ENCODE measurements around the gene SMIM44.
"Not testable (repeated sequence)": the region's sequence is repeated elsewhere in the genome, so short reads cannot be mapped to it uniquely, and the experiment has no call there.

SMIM44 gene

DNA sequence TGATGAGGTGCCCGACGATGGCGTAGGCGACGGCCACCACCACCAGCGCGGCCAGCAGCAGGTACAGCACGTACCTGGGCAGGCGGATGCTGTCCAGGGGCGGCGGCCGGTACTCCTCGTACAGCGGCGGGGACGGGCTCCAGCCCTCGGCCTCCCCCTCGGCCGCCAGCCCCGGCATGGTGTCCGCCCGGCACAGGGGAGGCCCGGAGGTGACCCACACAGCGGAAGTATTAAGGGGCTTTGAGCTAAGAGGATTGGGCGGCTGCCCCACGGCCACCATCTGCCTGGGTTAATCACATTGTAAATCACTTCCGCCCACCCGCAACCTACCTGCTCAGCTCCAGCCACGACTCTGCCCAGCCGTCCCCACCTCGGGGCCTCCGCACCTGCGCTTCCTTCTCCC lies at the start of gene SMIM44:
Gene SMIM44 (minus strand): TSS at position 216 of the 403 bp plus-strand sequence. CDS start 38 bp downstream, at position 178.
- no peak for DNase-seq (ENCODE audit: low read depth)

DNA sequence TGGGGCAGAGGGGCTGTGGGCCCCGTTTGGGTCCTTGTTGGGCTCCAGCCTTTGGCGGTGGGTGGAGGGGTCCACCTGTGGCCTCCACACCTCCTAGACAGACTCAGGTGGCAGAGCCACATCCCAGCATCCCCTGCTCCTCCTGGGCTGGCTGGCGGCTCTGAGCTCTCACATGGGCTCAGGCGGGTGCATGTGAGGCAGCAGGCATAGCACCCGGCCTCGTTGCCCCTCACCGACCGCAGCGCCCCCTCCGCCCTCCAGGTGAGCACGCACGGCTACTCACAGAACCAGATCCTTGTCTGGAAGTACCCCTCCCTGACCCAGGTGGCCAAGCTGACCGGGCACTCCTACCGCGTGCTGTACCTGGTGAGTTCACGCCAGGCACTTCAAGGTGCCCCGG lies 49.8 kb upstream of the SMIM44 start:
- DNase-seq (ENCODE audit: low read depth): no peak

DNA sequence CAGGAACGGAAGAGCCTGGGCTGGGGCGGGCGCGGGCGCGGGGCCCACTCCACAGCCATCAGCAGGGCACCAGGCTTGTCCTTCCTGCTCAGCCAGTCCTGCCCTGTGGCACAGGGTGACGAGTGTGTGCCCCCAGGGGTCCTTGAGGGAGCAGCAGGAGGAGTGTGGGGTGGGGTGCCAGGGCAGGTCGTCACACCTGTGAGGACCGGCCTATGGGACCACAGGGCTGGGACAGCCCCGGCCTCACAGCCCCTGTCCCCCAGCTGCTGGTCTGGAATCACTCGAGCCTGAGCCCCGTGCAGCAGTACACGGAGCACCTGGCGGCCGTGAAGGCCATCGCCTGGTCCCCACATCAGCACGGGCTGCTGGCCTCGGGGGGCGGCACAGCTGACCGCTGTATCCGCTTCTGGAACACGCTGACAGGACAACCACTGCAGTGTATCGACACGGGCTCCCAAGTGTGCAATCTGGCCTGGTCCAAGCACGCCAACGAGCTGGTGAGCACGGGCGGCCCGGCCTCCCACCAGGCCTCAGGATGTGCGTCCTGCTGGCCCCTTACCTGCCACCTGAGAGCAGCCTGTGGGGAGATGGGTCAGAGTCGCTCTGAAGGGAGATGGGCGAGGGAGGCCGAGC lies 49.0 kb upstream of the SMIM44 start:
- DNase-seq (ENCODE audit: low read depth): no peak

DNA sequence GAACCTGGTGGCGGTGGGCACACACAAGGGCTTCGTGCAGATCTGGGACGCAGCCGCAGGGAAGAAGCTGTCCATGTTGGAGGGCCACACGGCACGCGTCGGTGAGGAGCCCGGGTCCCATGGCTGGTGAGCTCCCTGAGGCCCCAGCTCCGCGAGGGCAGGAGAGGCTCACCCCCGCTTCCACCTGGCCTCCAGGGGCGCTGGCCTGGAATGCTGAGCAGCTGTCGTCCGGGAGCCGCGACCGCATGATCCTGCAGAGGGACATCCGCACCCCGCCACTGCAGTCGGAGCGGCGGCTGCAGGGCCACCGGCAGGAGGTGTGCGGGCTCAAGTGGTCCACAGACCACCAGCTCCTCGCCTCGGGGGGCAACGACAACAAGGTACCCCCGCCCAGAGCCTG lies 48.5 kb upstream of the SMIM44 start:
- DNase-seq (ENCODE audit: low read depth): no peak

DNA sequence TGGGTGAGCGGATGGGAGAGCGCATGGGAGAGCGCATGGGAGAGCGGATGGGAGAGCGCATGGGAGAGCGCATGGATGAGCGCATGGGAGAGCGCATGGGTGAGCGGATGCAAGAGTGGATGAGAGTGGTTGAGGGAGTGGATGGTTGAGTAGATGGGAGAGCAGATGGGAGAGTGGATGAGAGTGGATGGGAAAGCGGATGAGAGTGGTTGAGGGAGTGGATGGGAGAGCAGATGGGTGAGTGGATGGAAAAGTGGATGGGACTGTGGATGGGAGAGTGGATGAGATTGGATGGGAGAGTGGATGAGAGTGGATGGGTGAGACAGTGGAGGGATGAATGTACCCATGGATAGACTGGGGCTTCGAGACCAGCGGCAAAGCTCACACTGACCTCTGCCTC lies 47.1 kb upstream of the SMIM44 start:
- DNase-seq (ENCODE audit: low read depth): no peak

DNA sequence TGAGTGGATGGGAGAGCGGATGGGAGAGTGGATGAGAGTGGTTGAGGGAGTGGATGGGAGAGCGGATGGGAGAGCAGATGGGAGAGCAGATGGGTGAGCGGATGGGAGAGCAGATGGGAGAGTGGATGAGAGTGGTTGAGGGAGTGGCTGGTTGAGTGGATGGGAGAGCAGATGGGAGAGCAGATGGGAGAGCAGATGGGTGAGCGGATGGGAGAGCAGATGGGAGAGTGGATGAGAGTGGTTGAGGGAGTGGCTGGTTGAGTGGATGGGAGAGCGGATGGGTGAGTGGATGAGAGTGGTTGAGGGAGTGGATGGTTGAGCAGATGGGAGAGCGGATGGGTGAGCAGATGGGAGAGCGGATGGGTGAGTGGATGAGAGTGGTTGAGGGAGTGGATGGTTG lies 46.1 kb upstream of the SMIM44 start:
- not testable (repeated sequence) for DNase-seq (ENCODE audit: low read depth)

DNA sequence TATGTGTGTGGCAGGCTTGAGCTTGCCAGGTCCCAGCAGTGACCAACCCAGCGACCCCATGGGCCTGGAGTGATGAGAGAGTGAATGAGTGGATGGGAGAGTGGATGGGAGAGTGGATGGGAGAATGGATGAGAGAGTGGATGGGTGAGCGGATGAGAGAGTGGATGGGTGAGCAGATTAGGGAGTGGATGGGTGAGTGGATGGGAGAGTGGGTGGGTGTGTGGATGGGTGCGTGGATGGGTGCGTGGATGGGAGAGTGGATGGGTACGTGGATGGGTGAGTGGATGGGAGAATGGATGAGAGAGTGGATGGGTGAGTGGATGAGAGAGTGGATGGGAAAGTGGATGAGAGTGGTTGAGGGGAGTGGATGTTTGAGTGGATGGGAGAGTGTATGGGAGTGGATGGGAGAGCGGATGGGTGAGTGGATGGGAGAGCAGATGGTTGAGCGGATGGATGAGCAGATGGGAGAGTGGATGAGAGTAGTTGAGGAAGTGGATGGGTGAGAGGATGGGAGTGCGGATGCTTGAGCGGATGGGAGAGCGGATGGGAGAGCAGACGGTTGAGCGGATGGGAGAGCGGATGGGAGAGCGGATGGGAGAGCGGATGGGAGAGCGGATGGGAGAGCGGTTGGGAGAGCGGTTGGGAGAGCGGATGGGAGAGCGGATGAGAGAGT lies 45.4 kb upstream of the SMIM44 start:
- no peak for DNase-seq (ENCODE audit: low read depth)

DNA sequence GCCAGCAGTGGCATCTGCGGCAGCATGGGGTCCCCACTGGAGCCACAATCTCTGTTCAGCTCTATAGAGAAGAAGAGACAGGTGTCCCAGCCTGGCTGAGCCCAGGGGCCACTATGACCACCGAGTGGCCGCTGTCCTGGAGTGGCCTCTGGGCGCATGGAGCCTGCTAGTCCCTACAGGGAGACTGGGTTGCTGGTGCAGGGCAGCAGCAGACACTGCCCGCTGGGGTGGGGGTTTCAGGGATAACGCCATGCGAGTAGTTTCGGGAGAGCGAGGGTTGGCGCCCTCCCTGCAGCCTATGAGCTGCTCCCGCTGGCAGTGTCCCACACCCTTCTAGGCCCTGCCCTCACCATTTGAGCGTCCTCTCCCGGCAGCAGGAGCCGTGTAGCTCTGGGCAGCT lies 44.8 kb upstream of the SMIM44 start:
- no peak for DNase-seq (ENCODE audit: low read depth)

DNA sequence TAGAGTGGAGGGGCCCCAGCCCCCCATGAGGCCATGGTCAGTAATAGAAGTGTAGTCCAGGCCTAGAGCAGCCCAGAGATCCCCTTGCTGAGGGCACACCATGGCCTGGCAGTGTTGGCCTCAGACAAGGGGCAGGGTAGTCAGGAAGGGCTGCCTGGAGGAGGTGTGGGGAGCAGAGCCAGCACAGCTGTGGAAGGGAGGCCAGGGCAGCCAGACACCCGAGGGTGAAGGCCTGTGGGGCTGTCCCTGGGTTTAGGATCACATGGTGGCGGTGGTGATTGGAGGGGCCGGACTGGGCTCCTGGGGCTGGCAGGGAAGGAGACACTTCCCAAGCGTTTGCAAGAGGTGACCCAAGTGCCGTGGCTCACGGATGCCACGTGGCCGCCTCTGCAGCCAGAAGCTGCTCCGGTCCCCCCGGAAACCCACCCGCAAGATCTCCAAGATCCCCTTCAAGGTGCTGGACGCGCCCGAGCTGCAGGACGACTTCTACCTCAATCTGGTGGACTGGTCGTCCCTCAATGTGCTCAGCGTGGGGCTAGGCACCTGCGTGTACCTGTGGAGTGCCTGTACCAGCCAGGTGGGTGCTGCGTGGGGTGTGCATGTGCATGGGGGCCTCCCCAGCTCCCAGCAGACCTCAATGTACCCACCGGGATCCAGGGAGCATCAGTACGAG lies 44.1 kb upstream of the SMIM44 start:
- DNase-seq (ENCODE audit: low read depth): no peak

DNA sequence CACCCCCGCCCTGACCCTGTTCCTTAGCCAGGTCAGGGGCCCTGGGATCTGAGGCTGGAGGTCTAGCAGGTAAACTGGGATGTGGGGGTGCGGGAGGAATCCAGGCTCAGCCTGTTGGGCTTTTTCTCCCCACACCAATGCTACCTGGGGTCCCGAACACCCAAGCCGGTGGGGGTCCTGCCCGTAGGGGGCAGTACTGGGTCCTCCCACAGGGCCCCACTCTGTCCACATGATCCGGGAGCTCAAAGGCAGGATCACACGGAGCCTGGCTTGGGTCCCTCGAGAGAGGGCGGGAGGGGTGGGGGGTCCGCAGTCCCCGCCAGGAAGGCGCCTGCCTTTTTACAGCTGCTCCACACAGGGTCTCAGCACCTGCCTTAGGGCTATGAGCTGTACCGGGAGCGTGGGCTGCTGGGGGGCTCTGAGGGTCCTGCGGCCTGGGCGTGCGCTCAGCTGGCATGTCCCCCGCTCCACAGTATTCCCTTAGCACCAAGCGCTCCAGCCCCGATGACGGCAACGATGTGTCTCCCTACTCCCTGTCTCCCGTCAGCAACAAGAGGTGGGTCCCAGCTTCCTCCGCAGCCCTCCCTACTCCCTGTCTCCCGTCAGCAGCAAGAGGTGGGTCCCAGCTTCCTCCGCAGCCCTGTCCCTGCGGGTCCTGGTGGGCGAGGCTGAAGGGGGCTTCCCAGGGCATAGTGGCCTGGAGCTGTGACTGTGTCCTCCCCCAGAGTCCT lies 43.4 kb upstream of the SMIM44 start:
- no peak for DNase-seq (ENCODE audit: low read depth)

DNA sequence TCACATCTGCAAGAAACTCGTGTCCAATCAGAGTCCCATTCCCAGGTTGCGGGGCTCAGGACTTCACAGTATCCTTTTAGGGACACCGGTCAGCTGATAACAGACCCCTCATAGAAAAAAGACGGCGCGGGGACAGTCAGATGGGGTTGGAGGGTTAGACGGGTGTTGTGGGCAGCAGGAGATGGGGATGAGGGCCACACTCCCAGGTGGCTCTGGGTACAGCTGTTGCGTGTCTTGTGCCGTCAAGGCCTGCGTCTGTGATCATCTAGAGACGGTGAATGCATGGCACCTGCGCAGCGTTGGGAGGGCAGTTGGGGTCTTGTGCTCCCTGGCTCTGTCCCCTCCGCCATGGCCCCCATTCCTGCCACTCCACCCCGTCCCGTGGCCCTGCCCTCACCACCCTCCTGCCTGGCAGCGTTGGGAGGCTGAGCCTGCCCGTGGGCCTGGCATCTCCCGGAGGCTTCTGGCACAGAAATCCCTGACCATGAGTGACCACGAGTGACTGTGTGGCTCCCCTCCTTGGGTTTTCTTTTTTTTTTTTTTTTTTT lies 41.7 kb upstream of the SMIM44 start:
- DNase-seq (ENCODE audit: low read depth): no peak

DNA sequence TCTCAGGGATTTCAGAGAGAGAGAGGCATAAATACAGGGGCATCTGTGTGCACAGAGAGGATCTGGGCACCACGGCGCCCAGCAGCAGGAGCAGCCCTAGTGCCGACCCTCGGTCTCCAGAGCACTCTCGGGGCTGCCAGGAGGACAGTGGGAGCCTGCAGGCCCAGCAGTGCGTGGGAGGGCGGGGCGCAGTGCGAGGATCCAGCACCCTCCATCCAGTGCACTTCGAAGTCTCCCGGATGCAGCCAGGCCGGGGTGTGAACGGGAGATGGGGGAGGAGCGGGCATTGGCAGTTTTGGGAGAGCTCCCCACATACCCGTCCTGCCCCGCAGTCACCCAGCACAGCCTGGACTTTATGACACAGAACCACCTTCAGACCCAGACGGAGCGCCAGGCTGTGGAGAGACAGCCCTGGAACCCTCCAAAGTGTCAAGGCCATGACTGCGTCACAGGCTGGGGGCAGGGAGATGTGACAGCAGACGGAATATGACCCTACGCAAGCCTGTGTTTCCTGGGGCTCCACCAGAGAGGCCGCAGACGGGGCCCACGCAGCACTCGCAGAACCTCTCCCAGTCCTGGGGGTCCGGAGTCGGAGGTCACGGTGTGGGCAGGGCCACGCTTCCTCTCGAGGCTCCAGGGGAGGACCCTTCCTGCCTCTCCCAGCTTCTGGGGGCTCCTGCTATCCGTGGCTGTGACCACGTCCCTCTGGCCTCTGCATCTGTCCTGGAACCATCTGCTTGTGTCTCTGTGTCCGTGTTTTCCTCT lies 41.0 kb upstream of the SMIM44 start:
- DNase-seq (ENCODE audit: low read depth): no peak

DNA sequence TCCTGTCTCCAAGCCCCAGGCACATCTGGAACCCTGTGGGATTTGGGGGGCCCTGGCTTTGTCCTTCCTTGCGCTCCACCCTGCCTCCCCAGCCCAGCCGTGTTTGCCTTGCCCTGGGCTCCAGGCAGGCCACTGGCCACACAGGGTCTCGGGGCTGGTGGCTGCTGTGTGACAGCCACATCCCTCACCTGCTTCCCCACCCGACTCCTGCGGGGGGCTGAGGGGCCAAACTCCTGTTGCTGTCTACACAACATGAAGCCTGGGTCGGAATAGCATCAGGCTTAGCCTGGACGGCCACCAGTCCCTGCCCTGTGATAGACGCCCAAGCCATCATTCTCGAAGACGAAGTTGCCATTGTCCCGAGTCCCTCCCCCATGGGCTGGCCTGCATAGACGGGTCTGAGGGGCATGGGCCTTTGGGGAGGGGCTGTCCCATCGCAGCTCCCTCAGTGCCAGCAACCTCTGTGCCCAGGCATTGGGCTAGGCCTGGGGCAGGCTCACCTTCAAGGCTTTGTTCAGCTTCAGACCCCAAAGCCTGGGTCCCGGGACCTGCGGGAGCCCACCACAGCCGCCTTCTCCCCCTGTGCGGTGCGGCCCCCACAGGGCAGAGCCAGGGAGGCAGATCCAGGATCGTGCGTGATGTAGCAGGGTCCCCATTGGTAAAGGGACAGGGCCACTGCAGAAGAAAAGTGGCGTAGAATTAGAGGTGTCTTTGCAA lies 40.3 kb upstream of the SMIM44 start:
- no peak for DNase-seq (ENCODE audit: low read depth)

DNA sequence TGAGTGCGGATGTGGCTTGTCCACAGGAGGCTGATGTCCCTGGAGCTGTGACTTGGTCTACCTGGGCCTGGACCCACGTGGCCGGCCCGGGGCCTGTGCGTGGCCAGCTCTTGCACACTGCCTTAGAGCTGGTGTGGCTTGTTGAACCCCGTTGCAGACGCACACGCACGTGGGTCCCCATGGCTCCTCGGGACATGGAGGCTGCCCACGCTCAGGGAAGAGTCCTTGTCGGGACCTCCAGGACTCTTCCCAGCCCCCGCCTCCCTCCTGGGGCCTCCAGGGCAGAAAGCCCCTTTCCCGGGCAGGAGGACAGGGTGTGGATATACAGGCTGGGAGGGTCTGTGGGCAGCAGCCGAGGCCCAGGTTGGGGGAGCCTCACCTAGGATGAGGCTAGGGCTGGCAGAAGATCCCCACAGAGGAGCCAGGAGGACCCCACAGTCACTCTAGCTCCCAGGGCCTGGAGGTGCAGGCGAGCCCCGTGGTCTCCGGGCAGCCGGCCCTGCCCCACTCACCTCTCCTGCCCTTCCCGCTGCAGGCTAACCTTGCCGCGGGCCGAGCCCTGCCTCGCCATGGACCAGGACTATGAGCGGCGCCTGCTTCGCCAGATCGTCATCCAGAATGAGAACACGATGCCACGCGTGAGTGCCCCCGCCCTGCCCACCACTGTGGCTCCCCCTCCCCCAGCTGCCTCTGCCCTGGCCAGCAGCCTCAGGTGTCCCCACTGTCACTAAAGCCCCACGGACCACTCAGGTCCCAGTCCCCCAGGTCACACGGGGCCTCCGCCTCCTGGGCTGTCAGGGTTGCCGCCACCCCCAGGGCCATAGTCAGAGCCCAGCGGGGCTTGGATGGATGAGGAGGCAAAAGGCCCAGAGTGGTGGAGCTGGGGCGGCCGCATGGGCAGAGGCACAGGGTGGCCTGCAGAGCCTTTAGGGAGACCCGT lies 39.5 kb upstream of the SMIM44 start:
- DNase-seq (ENCODE audit: low read depth): no peak

DNA sequence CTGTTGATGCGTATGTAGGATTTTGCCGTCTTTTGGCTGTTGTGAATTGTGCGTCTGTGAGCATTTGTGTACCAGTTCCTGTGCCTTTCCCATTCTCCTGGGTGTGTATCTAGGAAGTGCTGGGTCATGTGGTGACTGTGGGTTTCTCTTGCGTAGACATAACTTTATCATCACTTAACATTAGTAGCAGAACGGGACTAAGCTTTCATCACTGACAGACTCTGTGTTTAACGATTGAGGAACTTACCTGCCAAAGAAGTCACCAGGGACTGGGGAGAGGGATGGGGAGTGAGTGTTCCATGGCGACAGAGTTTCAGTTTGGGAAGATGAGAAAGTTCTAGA lies 37.8 kb upstream of the SMIM44 start:
- no peak for DNase-seq (ENCODE audit: low read depth)

DNA sequence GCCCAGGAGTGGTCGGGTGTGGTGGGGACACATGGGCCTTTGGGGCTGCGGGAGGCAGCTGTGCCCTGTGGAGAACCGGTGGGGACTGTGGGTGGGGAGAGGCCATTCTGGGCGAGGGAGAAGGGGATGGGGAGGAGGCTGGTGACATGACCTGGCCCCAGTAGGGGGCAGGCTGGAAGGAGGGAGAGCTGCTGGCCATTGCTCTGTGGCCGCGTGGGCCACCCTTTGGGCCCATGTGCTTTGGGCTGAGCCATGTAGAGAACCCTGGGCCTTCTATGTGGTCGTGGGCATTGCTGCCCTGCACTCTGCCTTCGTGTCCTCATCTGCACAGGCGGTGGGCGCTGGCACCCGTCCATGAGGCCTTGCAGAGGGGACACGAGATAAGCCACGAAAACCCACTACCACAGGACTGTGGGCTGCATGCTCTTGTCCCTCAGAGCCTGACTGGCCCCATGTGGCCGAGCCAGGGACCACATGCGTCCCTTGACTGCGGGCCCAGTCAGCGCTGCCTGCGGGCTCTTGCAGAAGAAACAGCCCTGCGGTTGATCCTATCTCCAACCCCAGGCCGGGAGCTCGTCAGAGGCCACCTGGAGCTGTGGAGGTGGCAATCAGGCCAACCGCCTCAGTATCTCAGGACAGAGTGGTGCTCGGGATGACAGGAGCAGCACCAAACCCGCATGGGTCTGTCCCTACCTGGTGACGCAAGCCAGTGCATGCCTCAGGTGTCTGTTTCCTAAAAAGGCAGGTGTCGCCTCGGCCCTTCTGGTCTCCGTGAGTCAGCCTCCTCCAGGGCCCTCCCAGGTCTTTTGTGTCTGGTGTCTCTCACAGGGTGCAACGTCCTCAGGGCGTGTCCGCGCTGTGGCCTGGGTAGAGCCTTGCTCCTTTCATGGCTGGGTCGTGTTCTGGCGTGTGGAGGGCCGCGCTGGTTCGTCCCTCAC lies 37.2 kb upstream of the SMIM44 start:
- no peak for DNase-seq (ENCODE audit: low read depth)

DNA sequence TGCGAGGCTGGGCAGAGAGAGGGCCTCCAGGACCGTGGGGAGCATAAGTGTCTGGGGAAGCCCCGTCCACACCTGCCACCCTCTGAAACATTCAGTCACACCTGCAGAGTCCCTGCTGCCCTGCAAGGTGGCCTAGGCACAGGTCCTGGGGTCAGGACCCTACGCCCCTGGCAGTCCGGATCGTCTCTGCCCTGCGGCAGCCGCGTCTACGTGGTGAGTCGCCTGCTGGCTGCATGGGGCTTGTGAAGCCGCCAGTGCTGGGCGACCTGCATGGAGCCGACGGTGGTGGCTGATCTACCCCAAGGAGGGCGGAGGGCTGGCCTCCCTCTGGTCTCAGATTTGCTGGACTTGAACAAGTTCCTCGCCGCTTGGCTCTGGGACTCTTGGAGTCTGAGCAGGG lies 35.9 kb upstream of the SMIM44 start:
- DNase-seq (ENCODE audit: low read depth): no peak

DNA sequence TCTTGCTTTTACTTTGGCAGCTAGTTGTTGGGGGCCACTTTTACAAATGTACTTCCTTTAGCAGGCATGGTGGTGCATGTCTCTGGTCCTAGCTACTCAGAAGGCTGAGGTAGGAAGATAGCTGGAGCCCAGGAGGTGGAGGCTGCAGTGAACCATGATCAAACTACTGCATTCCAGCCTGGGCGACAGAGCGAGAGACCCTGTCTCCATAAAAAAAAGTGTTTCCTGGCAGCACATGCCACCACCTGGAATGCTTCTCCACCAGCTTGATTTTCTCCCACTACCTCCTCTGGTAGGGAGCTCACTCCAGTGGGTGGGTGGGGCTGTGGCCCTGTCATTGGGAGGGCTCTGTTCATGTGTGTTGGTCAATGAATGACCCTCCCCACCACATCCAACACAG lies 35.4 kb upstream of the SMIM44 start:
- no peak for DNase-seq (ENCODE audit: low read depth)

DNA sequence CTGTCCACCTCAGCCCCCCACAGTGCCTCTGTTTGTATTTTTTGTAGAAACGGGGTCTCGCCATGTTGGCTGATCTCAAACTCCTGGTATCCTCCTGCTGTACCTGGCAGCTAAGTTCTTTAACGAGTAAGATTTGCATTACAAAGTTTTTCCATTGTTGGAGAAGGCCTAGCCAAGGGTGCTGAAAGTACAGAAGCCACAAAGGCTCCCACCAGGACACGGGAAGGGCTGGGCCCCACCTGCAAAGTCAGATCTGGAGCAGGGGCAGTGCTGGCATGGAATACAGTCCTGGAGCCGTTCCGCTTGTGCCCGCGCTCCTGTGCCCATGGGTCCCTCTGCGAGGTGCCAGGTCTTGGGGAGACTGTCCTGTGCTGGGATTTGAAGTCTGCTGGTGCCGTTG lies 35.0 kb upstream of the SMIM44 start:
- no peak for DNase-seq (ENCODE audit: low read depth)
